HFFc6 (cell line): Measurements from ENCODE around the gene PIAS4. TPM values are rescaled to one million over a fixed set of nuclear protein-coding genes. Genes with fewer than 3 reads are reported as not detected.
"Not testable (repeated sequence)": the region's sequence is repeated elsewhere in the genome, so short reads cannot be mapped to it uniquely, and the experiment has no call there.

Experiments used
- DNase-seq: peaks from one replicate; pipeline ENCODE4 v3.0.0-alpha.2; 2018
- H3K27ac Mint-ChIP-seq: 2 replicates; pipeline ENCODE4 v1.8.0; 2020; ENCODE audit warnings: mild to moderate bottlenecking, mixed read lengths
- H3K27me3 Mint-ChIP-seq: 2 replicates; pipeline ENCODE4 v1.8.0; 2021; ENCODE audit warnings: mild to moderate bottlenecking, moderate library complexity, mixed read lengths; ENCODE audit not compliant: insufficient read depth
- H3K36me3 Mint-ChIP-seq: 2 replicates; pipeline ENCODE4 v1.8.0; 2021; ENCODE audit warnings: low read depth, mixed read lengths
- H3K4me1 Mint-ChIP-seq: 2 replicates; pipeline ENCODE4 v1.8.0; 2020; ENCODE audit warnings: low read depth, mixed read lengths
- H3K4me3 Mint-ChIP-seq: 2 replicates; pipeline ENCODE4 v1.8.0; 2020; ENCODE audit warnings: mild to moderate bottlenecking, moderate library complexity, mixed read lengths
- H3K9me3 Mint-ChIP-seq: 2 replicates; pipeline ENCODE4 v1.8.0; 2020; ENCODE audit warnings: mild to moderate bottlenecking, mixed read lengths
- total RNA-seq, 6 experiments: library from RNA; stranded (reverse); fragmentation: NEBNext Ultra II Directional; extraction: Animal tissue kit (Norgen Biotek cat#: 25700); gene quantifications; 2 replicates in 1 of 6; 3 replicates in 5 of 6; pipeline ENCODE4 v1.2.3, GENCODE V29; 2021
- TF ChIP-seq, protein P1 (sequence below): fragments of 200-600 bp; sonication (generic); IDR thresholded peaks from 2 replicates; pipeline ENCODE4 v1.5.0; 2021; ENCODE audit warnings: antibody characterized with exemption, mild to moderate bottlenecking

PIAS4 gene
- total RNA-seq, 6 experiments from 2014 or later = 20.0 to 26.0 (median 23.3) TPM

DNA sequence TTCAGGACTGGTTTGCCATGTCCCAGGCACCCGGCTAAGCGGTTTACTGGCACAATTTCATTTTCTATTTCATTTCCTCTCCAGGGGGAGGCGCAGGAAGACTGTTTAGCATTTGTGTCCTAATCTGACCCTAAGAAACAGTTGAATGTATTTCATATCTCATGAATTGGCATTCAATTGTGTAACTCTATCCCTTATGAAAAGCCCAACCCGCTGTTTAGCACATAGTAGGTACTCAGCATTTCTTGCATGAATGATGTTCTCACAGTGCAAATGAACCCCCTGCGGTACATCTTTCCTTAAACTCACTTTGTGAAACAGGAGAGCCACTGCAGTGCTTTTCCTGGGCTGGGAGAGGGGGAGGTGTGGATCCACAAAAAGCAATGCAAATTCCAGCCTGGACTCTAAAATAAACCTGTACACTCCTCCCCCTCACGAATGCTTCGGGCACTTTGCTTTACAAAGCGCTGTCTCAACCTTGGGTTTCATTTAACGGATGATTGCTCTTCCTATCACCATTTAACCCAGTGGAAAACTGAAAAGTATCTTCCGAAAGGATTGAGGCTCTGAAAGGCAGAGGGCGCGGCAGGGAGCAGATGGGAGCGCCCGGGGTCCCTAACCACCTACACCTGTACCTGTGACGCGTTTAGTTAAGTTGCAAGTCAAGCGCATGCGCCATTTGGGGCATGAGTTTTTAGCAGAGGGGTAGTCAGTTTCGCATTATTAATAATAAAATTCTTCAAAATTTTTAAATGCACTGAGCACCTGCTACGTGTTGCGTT, 21.1 kb upstream of the PIAS4 start:
- H3K4me1 Mint-ChIP-seq = peaks cover 48% of the 10 kb centered on the region
- H3K36me3 Mint-ChIP-seq = peaks cover 31% of the 10 kb centered on the region
- TF ChIP-seq, protein P1, sequence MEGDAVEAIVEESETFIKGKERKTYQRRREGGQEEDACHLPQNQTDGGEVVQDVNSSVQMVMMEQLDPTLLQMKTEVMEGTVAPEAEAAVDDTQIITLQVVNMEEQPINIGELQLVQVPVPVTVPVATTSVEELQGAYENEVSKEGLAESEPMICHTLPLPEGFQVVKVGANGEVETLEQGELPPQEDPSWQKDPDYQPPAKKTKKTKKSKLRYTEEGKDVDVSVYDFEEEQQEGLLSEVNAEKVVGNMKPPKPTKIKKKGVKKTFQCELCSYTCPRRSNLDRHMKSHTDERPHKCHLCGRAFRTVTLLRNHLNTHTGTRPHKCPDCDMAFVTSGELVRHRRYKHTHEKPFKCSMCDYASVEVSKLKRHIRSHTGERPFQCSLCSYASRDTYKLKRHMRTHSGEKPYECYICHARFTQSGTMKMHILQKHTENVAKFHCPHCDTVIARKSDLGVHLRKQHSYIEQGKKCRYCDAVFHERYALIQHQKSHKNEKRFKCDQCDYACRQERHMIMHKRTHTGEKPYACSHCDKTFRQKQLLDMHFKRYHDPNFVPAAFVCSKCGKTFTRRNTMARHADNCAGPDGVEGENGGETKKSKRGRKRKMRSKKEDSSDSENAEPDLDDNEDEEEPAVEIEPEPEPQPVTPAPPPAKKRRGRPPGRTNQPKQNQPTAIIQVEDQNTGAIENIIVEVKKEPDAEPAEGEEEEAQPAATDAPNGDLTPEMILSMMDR = peak; percentile 75
- H3K9me3 Mint-ChIP-seq = peaks cover 17% of the 10 kb centered on the region
- DNase-seq = peak; percentile 79
- peak overlapping the region; percentile 39 for H3K27ac Mint-ChIP-seq
- H3K27me3 Mint-ChIP-seq = peaks cover 35% of the 10 kb centered on the region
- H3K4me3 Mint-ChIP-seq = peak overlapping the region; percentile 99

DNA sequence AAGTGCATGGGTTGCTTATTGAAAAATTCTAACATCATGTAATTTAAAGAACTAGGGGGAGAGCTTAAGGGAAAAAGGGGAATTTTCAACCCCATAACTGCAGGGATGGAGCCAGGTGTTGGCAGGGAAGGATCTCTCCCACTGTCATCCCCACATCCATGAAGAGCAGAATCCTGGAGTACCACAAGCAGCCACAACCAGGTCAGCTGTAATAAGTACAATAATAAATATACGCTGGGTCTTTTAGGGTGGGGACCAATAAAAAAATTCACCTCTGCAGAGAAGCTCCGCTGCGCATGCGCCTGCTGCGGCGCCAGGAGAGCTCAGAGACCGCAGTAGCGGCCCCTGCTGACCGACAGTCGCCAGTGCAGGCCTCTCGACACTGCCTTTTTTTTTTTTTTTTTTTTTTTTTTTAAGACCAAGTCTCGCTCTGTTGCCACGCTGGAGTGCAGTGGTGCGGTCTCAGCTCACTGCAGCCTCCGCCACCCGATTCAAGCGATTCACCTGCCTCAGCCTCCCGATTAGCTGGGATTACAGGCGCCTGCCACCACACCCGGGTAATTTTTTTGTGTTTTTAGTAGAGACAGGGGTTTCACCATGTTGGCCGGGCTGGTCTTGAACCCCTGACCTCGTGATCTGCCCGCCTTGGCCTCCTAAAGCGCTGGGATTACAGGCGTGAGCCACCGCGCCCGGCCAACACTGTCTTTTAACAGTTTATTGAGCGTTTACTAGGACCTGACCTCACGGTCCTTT, 19.7 kb upstream of the PIAS4 start:
- peak overlapping the region; percentile 99 for H3K4me3 Mint-ChIP-seq
- peaks cover 17% of the 10 kb centered on the region for H3K9me3 Mint-ChIP-seq
- peaks cover 30% of the 10 kb centered on the region for H3K27me3 Mint-ChIP-seq
- peak overlapping the region; percentile 79 for H3K27ac Mint-ChIP-seq
- peaks cover 43% of the 10 kb centered on the region for H3K4me1 Mint-ChIP-seq
- peaks cover 25% of the 10 kb centered on the region for H3K36me3 Mint-ChIP-seq
- DNase-seq = peak; percentile 65
- TF ChIP-seq, protein P1 = peak; percentile 92

DNA sequence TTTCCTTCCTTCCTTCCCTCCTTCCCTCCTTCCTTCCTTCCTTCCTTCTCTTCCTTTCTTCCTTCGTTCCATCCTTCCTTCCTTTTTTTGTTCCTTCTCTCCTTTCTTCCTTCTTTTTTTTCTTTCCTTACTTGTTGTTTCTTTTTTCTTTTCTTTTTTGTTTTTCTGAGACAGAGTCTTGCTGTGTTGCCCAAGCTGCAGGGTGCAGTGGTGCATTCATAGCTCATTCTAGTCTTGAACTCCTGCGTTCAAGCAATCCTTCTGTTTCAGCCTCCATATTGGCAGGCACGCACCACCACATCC, 16.8 kb upstream of the PIAS4 start:
- Mint-ChIP-seq H3K27ac (peak overlapping the region; percentile 69; the same call in 1 of the 2 replicates), H3K4me3 (peak overlapping the region; percentile 41; the same call in 1 of the 2 replicates), H3K4me1 (peaks cover 25% of the 10 kb centered on the region), H3K9me3 (peaks cover 5% of the 10 kb centered on the region), H3K36me3 (no peaks in the 10 kb centered on the region), H3K27me3 (peaks cover 5% of the 10 kb centered on the region; the same call in 1 of the 2 replicates)
- DNase-seq = no peak
- TF ChIP-seq, protein P1 = no peak

DNA sequence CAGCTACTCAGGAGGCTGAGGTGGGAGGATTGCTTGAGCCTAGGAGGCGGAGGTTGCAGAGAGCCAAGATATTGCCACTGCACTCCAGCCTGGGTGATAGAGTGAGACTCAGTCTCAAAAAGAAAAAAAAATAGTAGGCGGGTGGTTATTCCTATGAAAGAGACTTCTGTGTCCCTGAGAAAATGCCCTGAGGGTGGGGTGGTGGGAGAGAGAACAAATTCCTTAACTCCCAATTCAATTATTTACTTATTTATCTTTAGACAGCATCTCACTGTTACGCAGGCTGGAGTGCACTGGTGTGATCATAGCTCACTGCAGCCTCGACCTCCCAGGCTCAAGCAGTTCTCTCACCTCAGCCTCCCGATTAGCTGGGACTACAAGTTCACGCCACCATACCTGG, 11.9 kb upstream of the PIAS4 start:
- H3K4me1 Mint-ChIP-seq = peaks cover 5% of the 10 kb centered on the region
- H3K36me3 Mint-ChIP-seq = no peaks in the 10 kb centered on the region
- H3K27me3 Mint-ChIP-seq = peaks cover 5% of the 10 kb centered on the region; the same call in 1 of the 2 replicates
- H3K4me3 Mint-ChIP-seq = no peak overlapping the region
- DNase-seq = no peak
- TF ChIP-seq, protein P1 = no peak
- H3K27ac Mint-ChIP-seq = no peak overlapping the region
- peaks cover 4% of the 10 kb centered on the region for H3K9me3 Mint-ChIP-seq

DNA sequence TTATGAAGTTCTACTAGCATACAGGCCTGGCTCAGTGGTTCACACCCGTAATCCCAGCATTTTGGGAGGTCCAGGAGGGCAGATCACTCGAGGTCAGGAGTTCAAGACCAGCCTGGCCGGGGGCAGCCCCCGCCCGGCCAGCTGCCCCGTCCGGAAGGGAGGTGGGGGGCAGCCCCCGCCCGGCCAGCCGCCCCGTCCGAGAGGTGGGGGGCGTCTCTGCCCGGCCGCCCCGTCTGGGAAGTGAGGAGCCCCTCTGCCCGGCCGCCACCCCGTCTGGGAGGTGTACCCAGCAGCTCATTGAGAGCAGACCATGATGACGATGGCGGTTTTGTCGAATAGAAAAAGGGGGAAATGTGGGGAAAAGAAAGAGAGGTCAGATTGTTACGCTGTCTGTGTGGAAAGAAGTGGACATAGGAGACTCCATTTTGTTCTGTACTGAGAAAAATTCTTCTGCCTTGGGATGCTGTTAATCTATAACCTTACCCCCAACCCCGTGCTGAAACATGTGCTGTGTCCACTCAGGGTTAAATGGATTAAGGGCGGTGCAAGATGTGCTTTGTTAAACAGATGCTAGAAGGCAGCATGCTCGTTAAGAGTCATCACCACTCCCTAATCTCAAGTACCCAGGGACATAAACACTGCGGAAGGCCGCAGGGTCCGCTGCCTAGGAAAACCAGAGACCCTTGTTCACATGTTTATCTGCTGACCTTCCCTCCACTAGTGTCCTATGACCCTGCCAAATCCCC, 8.7 kb upstream of the PIAS4 start:
- H3K4me1 Mint-ChIP-seq, H3K9me3 Mint-ChIP-seq, H3K27ac Mint-ChIP-seq, DNase-seq, H3K36me3 Mint-ChIP-seq, H3K27me3 Mint-ChIP-seq, H3K4me3 Mint-ChIP-seq: not testable (repeated sequence)

DNA sequence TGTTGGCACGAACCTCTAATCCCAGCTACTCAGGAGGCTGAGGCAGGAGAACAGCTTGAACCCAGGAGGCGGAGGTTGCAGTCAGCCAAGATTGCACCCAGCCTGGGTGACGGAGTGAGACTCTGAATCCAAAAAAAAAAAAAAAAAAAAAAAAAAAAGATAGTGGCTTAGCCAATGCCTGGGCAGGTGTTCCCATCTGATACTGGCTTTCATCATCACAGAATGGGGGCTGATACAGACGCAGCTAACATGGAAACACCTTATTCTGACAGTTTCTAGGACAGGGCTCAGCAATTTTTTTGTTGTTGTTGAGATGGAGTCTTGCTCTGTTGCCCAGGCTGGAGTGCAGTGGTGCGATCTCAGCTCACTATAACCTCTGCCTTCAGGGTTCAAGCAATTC, 6.7 kb upstream of the PIAS4 start:
- DNase-seq = not testable (repeated sequence)

DNA sequence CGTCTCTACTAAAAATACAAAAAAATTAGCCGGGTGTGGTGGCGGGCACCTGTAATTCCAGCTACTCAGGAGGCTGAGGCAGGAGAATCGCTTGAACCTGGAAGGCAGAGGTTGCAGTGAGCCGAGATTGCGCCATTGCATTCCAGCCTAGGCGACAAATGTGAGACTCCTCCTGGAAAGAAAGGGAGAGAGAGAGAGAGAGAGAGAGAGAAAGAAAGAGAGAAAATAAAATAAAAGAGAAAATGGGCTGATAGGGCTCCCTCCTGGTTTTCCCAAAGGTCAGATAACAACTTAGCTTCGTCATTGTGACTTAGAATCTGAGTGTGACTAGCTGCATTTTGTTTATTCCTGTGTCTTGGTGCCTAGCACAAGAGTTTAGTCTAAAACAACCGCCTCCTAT, 2.1 kb upstream of the PIAS4 start:
- H3K4me1 Mint-ChIP-seq = peaks cover 19% of the 10 kb centered on the region
- not testable (repeated sequence) for H3K36me3 Mint-ChIP-seq, DNase-seq, H3K27me3 Mint-ChIP-seq, H3K9me3 Mint-ChIP-seq, H3K27ac Mint-ChIP-seq, H3K4me3 Mint-ChIP-seq

More for the DNA sequence above, 6.7 kb upstream of the PIAS4 start:
- H3K27me3 Mint-ChIP-seq, H3K36me3 Mint-ChIP-seq, H3K4me1 Mint-ChIP-seq, H3K27ac Mint-ChIP-seq, H3K4me3 Mint-ChIP-seq, H3K9me3 Mint-ChIP-seq: not testable (repeated sequence)
